Stimulated activated CD8-positive, alpha-beta memory T cell treated with anti-CD3 and anti-CD28 coated beads, Interleukin-4, amount 100 ng/mL, for 24 hours (primary cell): ENCODE results near the gene NEK4.
"Not testable (repeated sequence)": the region's sequence is repeated elsewhere in the genome, so short reads cannot be mapped to it uniquely, and the experiment has no call there.

Experiments
- DNase-seq: peaks from one replicate; pipeline ENCODE4 v3.0.0-alpha.2; 2020; ENCODE audit warnings: low read depth

The NEK4 gene

DNA sequence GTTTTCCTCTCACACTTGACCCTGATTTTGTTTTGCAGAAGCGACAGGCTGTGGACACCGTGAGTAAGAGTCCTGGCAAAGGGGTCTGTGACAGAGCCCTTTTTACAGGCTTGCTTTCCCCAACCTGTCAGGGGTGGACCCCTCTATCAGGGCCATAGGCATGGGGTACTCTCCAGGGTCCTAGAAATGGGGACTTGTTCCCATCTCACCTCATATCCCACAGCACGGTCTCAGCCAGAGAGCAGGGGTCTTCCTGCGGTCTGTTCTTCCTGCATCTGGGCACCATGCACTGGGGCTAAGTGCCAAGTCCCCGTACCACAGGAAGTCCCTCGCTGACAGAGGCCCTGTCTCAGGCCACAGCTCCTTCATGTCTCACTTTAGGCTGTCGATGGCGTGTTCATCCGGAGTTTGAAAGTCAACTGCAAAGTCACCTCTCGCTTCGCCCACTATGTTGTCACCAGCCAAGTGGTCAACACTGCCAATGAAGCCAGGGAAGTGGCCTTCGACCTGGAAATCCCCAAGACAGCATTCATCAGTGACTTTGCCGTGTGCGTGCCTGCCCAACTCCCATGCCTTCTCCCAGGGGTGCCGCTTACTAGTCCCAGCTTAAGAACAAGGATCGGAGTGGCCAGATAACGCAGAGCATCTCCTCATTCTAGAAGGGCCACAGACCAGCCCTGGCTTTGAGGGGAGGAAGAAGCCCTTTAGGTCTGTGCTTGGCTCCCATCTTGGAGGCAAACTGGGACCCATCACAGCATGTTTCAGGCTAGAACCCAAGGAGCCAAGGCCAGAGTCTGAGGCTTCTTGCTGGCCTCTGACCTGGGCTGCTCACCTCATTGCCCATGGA is 7.4 kb upstream of the NEK4 start:
- no peak for DNase-seq

DNA sequence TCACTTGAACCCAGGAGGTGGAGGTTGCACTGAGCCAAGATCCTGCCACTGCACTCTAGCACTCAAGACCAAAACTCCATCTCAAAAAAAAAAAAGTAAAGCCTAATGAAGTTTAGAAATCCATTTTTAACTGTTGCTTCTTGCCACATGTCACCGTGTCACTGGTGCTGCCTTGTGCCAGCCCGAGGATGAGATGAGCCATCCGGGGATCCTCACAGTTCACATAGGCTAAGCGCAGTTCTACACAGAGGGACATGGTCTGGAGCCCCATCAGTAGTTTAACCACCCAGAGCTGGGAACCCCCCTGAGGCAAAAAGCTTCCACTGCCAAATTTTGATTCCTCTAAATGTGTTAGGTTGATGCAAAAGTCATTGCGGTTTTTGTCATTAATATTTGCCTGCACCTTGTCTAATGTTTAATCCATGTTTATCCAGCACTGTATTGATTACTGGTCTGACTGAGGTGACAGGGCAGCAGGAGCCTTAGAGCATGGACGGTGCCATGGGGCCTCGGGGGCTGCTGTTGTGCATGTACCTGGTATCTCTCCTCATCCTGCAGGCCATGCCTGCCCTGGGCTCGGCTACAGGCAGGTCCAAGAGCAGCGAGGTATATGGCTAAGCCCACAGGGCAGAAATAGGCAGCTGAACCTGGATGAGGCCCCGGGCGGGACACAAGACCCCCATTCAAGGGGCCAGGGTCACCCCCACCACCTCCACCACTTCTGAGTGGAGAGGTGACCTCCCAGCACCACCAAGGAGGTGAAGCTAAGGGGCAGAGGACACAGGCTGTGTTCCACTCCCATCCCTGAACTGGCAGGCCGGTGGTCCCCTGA is 6.6 kb upstream of the NEK4 start, which contains the start of gene ITIH1:
Gene ITIH1, plus strand, starts transcription at position 473 of the 832 bp plus-strand sequence. Its CDS starts 17 bp downstream, at position 490.
- DNase-seq = no peak

DNA sequence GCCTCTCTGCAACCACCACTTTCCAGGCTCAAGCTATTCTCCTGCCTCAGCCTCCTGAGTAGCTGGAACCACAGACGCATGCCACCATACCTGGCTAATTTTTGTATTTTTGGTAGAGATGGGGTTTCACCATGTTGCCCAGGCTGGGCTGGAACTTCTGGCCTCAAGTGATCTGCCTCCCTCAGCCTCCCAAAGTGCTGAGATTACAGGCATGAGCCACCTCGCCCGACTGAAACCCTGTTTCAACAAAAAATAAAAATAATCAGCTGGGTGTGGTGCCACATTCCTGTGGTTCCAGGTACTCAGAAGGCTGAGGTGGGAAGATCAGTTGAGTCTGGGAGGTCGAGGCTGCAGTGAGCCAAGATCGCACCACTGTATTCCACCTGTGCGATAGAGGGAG is 5.7 kb upstream of the NEK4 start:
- not testable (repeated sequence) for DNase-seq

DNA sequence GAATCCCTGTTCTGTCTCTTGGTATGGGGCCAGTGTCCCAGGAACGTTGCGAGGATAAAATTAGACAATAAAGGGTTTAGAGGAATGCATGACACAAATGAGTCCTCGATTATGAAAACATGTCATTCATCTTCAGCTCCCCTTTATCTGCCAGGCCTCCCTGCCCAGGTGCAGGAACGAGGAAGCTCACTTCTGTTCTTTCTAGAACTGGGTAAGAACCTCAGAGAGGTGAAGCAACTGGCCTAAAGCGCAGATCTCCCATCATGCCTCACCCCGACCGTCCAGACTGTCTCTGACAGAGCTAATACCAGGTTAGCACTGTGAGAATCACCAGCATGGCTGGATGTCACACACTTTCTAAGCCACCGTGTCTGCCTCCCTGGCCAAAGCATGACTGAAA is 5.1 kb upstream of the NEK4 start:
- no peak for DNase-seq

DNA sequence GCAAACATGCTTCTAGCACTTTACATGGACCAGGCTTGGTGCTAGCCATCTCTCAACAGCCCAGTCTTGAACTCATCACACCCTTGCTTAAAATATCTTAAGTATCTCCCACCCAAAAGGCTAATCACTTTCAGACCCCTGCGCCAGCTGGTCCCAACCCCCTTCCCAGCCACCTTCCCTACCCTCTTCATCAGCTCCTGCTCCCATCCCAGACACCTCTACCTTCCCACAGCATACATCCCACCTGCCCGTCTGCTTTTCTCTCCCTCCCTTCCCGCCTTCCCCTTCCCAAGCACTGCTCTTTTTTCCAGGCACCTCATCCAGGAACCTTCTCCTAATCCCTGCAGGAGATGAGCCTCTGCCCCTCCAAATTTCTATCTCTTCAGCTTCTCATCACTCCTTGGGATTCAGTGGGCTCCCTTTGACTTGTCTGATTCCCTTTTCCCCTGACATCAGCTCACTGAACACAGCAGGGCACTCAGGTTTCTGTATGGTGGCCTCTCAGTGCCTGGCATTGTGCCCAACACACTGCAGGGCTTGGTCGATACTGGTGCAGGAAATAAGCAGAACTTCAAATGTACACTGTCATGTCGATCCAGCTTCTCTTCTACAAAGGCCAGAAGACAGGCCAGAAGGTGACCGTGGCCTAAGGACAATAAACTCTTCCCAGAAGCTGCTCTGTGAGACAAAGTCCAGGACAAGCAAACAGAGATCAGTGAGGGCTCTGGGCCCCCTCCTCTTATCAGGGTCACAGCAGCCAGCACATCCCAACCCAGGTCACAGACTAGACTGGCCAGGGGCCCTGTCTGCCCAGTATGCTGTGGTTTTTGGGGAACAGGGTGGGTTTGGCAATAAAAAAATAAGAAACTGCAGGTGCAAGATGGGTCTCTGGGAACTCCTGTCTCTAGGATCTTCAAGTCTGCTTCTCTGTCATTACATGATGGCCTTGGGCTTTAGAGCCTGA is 4.4 kb upstream of the NEK4 start:
- no peak for DNase-seq

DNA sequence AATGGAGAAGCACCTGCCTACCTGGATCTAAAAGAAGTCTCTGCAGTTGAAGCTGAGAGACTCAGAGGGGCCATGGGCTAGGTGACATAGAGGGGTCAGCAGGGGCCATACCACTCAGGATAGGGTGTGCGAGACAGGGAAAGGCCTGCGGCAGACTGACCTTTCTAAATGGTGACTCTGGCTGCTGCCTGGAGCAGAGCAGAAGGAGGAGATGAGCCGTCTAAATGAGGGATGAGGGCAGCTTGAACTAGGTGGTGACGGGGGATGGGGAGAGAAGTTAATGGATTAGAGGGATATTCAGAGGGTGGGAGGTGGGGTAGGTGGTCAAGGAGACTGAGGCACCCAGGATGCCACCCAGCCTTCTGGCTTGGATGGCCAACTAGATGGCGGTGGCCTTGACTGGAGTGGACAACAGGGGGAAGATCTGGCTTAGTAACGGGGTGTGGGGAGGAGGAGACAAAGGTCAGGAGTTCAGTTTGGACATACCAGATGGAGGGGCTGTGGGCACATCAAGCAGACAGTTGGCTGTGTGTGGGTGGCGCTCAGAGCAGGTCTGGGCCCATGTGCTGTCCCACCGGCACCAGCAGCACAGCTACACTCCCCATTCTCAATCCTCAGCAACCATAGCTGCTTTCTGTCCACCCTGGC is 3.5 kb upstream of the NEK4 start:
- DNase-seq = no peak

DNA sequence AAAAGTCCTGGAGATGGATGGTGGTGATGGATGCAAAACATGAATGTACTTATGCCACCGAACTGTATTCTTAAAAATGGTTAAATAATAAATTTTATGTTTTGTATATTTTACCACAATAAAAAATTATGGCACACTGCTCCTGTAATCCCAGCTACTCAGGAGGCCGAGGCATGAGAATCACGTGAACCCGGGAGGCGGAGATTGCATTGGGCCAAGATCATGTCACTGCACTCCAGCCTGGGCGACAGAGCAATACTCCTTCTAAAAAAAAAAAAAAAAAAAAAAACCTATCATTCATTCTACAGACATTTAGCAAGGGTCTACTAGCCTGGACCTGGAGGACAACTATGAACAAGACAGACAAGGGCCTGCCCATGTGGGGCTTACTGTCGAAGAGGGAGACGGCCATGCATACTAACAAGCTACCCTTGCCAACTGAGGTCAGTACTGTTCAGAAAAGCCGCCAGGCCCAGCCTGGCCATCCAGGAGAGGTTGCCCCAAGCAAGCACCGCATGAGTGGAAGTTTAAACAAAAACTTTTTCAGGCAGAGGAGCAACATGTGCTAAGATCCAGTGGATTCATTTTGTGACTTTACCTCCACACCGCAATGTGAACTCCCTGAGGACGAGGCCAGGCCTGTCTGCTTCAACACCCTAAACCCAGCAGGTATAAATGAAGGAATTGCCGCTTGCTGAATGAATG is 2.8 kb upstream of the NEK4 start:
- no peak for DNase-seq

DNA sequence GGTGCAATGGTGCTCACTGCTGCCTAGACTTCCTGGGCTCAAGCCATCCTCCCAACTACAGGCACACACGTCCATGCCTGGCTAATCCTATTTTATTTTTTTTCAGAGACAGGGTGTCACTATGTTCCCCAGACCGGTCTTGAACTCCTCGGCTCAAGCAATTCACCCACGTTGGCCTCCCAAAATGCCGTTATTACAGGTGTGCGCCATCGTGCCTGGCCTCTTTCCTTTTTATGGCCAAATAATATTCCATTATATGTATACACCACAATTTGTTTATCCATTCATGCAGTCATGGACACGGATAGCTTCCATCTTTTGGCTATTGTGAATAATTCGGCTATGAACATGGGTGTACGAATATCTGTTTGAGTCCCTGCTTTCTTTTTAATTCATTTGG is 962 bp upstream of the NEK4 start:
- DNase-seq = no peak

DNA sequence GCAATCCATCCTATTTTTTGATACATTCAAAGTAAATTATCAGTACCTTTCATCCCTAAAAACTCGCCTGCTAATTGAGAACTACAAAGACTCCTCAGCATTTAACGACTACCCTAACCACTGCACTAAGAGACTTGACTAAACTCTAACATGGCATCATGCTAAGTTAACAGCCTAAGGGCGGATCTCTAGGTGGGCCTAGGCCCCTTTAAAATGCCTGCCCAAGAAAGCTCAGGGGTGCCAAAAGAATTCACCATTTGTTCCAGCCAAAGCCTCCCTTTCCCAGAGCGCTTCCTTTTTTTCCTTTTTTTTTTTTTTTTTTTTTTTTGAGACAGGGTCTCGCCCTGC is 568 bp upstream of the NEK4 start:
- no peak for DNase-seq

DNA sequence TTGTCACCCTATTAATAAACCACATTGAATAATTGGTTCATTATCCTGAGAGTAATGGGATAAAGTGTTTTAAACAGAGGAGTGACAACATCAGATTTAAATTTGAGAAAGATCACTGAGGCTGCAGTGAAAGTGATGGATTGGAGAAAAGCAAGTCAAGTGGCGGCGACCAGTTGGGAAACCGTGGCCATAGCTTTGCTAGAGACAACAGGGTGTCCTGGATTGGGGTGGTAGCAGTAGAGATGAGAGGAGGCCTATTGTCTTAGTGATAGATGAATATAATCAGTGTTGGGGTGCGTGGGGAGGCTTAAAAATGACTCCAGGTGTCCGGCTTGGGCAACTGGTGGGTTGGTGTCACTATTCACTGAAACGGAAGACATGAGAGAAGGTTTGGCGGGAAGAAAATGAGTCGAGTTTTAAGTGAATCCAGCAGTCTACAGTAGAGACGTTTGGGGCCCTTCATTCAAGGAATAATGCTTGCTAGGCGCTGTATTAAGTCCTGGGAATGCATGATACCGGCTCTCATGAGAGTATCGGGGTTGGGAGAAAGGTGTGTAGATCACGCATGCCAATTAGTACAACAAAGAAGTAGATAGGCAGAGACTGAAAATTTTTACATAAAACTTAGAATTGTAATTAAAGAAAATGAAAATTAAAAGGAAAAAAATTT is 819 bp downstream of the NEK4 start:
- DNase-seq = no peak

DNA sequence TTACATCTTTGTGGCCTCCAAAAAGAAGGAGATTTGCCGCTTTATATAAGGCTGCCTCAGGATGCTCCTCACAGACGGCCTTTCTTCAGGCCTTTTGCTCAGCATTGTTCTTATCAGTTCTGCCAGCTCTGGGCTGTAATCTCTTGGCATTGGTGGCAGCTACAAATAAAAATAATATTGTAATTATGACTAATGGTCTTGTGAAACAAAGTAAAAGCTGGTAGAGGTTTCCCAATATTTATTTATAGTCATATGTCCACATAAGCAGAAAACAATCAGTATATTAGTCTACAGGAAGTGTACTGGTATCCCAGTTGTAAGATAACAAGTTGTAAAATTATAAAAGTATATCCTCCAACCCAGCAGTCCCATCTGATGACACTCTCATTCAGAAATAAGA is 7.3 kb downstream of the NEK4 start:
- no peak for DNase-seq

DNA sequence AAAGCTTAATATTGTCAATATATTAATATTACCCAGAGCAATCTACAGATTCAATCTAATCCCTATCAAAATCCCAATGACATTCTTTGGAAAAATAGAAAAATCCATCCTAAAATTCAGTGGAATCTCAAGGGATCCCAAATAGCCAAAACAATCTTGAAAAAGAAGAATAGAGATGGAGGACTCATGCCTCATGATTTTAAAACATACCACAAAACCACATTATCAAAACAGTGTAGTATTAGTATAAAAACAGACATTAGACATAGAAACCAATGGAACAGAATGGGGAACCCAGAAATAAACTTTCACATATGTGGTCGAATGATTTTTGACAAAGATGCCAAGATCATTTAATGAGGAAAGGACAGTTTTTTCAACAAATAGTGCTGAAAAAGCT is 14.6 kb downstream of the NEK4 start:
- no peak for DNase-seq

DNA sequence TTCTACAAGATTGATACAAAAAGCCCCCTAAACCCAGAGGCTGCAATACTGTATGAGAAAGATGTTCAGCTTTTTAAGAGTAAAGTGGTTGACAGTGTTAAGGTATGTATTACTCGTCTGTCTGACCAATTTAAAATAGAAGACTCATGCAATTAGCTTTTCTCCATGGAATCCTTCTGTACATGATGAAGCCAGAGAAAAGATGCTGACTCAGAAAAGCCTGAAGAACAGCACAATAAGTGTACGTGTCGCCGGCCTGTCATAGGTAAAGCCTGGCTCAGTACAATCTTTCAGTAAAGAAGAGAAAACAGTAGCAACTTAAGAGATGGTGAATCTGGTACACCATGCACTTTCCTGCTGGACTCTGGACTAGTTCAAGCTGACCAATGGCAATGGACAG is 16.4 kb downstream of the NEK4 start:
- DNase-seq = no peak

DNA sequence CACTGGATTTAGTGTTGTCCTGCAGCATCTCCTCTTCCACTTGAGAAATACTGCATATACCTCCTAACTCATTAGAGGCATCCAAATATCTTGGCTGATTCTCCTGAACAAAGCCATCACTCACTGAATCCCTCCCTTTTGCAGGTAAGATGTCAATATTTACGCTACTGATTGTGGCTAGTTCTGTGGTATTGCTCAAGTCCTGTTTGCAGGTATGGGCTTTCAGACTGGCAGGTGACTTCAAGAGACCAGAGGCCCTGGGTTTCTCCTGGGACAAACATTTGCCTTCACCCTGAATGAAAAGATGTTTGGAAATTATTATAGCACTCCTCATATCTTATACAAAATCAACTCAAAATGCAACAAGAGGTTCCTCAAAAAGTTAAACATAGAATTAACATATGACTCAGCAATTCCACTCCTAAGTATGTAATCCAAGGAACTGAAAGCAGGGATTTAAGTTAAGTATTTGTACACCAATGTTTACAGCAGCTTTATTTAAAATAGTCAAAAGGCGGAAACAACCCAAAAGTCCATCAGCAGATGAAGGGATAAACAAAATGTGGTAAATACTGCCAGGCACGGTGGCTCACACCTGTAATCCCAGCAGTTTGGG is 18.6 kb downstream of the NEK4 start:
- DNase-seq = no peak

DNA sequence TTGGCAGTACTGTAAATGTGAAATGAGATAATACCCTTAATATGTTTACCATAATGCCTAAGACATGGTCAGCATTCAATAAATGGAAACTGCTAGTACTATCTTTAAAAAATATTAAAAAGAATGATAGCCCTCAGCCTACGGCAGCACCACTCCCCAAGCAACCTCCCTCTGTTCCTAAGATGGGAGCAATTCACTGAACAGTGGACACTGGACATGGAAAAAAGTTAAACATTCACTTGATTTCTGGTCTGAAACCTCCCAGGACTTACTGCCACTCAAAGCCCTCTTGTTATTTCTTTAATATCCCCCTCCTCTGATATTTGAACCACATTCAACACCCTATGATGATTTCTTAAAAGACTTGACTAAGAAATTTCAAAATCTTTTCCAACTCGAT is 27.0 kb downstream of the NEK4 start:
- DNase-seq = no peak

DNA sequence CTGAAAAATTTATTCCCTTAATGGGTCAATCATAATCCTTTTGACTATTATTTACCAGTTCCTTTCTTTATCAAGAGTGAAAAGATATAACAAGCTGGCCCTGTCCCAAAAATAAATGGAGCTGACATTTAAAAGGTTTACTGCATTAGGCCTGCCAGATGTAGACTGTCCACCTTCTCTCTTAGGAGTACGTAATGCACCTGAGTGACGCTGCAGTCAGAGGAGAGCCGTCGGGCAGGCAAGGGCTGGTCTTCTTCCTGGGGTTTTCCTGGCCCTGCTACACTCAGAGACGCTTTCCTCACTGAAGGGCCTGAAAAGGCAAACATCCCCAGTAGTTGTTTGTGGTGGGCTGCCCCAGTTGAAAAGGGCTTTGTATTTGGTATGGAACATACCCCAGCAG is 27.6 kb downstream of the NEK4 start:
- DNase-seq = no peak

DNA sequence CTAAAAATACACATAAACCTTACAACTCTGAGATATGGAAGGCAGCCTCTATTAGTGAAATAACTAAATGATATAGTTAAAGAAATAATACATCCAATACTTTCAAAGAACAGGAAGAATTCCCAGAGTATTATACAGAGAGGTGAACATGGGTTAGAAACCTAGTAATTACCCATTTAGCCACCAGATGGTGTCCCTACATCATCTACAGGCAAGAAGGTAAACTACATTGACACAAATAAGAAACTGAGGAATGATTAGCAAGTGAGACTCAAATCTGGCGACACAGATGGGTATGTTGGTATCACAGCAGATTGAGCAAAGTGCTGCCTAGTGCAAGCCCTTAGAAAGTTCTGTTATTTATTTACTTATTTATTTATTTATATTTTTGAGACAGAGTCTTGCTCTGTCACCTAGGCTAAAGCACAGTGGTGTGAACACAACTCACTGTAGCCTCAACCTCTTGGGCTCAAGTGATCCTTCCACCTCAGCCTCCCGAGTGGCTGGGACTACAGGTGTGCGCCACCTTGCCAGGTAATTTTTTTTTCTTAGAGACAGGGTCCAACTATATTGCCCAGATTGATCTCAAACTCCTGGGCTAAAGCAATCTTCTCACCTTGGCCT is 28.2 kb downstream of the NEK4 start:
- DNase-seq = no peak

DNA sequence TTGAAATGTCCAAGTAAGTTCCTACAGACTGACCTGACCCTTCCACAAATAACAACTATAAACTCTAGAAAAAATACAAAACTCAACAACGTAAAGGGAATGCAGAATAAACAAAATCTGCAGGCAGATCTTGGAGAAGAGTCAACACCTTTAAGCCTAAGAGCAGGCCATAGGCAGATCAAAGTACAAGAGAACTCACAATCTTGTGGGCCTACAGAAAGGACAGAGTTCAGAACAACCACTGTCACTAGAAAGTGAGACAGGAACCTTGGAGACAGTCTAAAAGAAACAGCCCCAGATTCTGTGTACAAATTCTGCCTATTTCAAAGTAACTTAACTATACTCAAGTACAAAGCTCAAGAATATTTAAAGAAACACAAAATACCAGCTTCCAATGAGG is 31.0 kb downstream of the NEK4 start:
- DNase-seq = no peak

DNA sequence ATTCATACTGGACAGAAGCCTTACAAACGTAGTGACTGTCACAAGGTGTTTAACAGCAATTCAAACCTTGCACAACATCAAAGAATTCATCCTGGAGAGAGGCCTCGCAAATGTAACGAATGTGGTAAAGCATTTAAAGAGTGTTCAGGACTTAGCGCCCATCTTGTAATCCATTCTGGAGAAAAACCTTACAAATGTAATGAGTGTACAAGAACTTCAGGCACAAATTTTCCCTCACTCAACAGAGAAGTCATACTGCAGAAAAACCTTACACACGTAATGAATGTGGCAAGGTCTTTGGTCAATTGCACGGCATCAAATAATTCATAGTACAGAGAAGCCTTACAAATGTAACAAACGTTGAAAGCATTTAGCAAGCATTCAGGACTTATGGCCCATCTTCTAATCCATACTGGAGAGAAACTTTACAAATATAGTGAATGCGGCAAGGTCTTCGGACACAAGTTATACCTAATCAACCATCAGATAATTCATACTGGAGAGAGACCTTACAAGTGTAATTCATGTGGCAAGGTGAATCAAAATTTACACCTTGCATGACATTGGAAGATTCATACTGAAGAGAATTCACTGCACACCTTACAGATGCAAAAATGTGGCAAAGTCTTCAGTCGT is 37.4 kb downstream of the NEK4 start:
- no peak for DNase-seq
